GM23338 (cell line): ENCODE measurements around the gene VEGFC. TPM values are rescaled to one million over a fixed set of nuclear protein-coding genes. Genes with fewer than 3 reads are reported as not detected.

Source experiments
- ATAC-seq: fragments of 200-7000 bp; cut with Tn5 transposase; 3 replicates; pipeline ENCODE4 v1.9.1; 2020
- DNase-seq: peaks from one replicate; pipeline ENCODE4 v3.0.0-alpha.2; 2015; ENCODE audit warnings: low spot score
- H2AFZ ChIP-seq: fragments of 200-600 bp; sonication (generic); 2 replicates; pipeline ENCODE4 v1.8.0; 2016; ENCODE audit warnings: antibody characterized with exemption, mild to moderate bottlenecking, moderate library complexity
- H3F3A ChIP-seq: fragments of 200-600 bp; sonication (generic); replicated peaks from 2 replicates; pipeline ENCODE4 v1.8.0; 2017; ENCODE audit warnings: antibody characterized with exemption, mixed run types, low read depth
- H3K27ac ChIP-seq: fragments of 200-600 bp; sonication (generic); 2 replicates; pipeline ENCODE4 v1.6.1; 2016; ENCODE audit warnings: low read depth
- H3K27me3 ChIP-seq: fragments of 200-600 bp; sonication (generic); 2 replicates; pipeline ENCODE4 v1.8.0; 2016; ENCODE audit warnings: mild to moderate bottlenecking, mixed run types, moderate library complexity; ENCODE audit not compliant: insufficient read depth
- H3K36me3 ChIP-seq: fragments of 200-600 bp; sonication (generic); 2 replicates; pipeline ENCODE4 v1.8.0; 2016; ENCODE audit warnings: mild to moderate bottlenecking; ENCODE audit not compliant: insufficient read depth
- H3K4me1 ChIP-seq: fragments of 200-600 bp; sonication (generic); 2 replicates; pipeline ENCODE4 v1.8.0; 2016; ENCODE audit warnings: mild to moderate bottlenecking, moderate library complexity; ENCODE audit not compliant: insufficient read depth
- H3K4me2 ChIP-seq: fragments of 200-600 bp; sonication (generic); 2 replicates; pipeline ENCODE4 v1.7.1; 2017; ENCODE audit warnings: mixed run types
- H3K4me3 ChIP-seq: fragments of 200-600 bp; sonication (generic); 2 replicates; pipeline ENCODE4 v1.6.1; 2016; ENCODE audit warnings: mixed run types
- H3K79me2 ChIP-seq: fragments of 200-600 bp; sonication (generic); replicated peaks from 2 replicates; pipeline ENCODE4 v1.8.0; 2017; ENCODE audit warnings: mild to moderate bottlenecking; ENCODE audit not compliant: insufficient read depth
- H3K9me2 ChIP-seq: fragments of 200-600 bp; sonication (generic); 2 replicates; pipeline ENCODE4 v1.8.0; 2017; ENCODE audit not compliant: insufficient read depth
- H4K20me1 ChIP-seq: fragments of 200-600 bp; sonication (generic); replicated peaks from 2 replicates; pipeline ENCODE4 v1.8.0; 2017; ENCODE audit warnings: mild to moderate bottlenecking; ENCODE audit not compliant: insufficient read depth
- H3K27ac Mint-ChIP-seq: 2 replicates; pipeline ENCODE4 v1.8.0; 2020; ENCODE audit warnings: inconsistent platforms, mild to moderate bottlenecking, moderate library complexity, mixed read lengths
- H3K27me3 Mint-ChIP-seq: 3 replicates; pipeline ENCODE4 v1.8.0; 2022; ENCODE audit warnings: low read depth, mild to moderate bottlenecking, moderate library complexity, mixed read lengths, inconsistent platforms; ENCODE audit not compliant: insufficient read depth, poor library complexity
- H3K36me3 Mint-ChIP-seq: 3 replicates; pipeline ENCODE4 v1.8.0; 2021; ENCODE audit warnings: low read depth, mild to moderate bottlenecking, inconsistent platforms, moderate library complexity, mixed read lengths
- H3K4me1 Mint-ChIP-seq: 3 replicates; pipeline ENCODE4 v1.8.0; 2020; ENCODE audit warnings: mild to moderate bottlenecking, inconsistent platforms, mixed read lengths
- H3K4me3 Mint-ChIP-seq: 3 replicates; pipeline ENCODE4 v1.8.0; 2021; ENCODE audit warnings: moderate library complexity, mild to moderate bottlenecking, inconsistent platforms, mixed read lengths
- H3K9me3 Mint-ChIP-seq: 3 replicates; pipeline ENCODE4 v1.8.0; 2020; ENCODE audit warnings: moderate library complexity, mild to moderate bottlenecking, inconsistent platforms, mixed read lengths
- CTCF ChIP-seq, 2 experiments: fragments of 200-600 bp in 1 of 2; sonication (generic) in 1 of 2; conservative IDR thresholded peaks; 2 replicates each; pipeline versions ENCODE4 v1.5.1 to v1.6.1; 2016 to 2017; ENCODE audit warnings: antibody characterized with exemption in 2 of 2, low read depth in 2 of 2, mild to moderate bottlenecking in 2 of 2, moderate library complexity in 1 of 2
- ETS1 ChIP-seq: IDR thresholded peaks from 2 replicates; pipeline ENCODE4 v1.6.1; 2016; ENCODE audit warnings: antibody characterized with exemption
- JUNB ChIP-seq: IDR thresholded peaks from one replicate; pipeline ENCODE4 v1.6.1; 2016; ENCODE audit warnings: antibody characterized with exemption; ENCODE audit not compliant: unreplicated experiment
- NANOG ChIP-seq: IDR thresholded peaks from 2 replicates; pipeline ENCODE4 v1.6.1; 2016; ENCODE audit warnings: antibody characterized with exemption, borderline replicate concordance
- POLR2AphosphoS5 ChIP-seq: IDR thresholded peaks from 2 replicates; pipeline ENCODE4 v1.6.1; 2016; ENCODE audit warnings: antibody characterized with exemption, low read depth
- REST ChIP-seq: IDR thresholded peaks from one replicate; pipeline ENCODE4 v1.6.1; 2018; ENCODE audit warnings: antibody characterized with exemption; ENCODE audit not compliant: unreplicated experiment
- STAT1 ChIP-seq: IDR thresholded peaks from one replicate; pipeline ENCODE4 v1.6.1; 2016; ENCODE audit warnings: antibody characterized with exemption; ENCODE audit not compliant: unreplicated experiment
- ZNF114 ChIP-seq: fragments of 250-450 bp; sonication (Bioruptor Pico); IDR thresholded peaks from 2 replicates; pipeline ENCODE4 v1.5.0; 2020; ENCODE audit warnings: mild to moderate bottlenecking, moderate library complexity
- ZNF331 ChIP-seq: fragments of 250-450 bp; sonication (Bioruptor Pico); IDR thresholded peaks from 2 replicates; pipeline ENCODE4 v1.5.0; 2020; ENCODE audit warnings: low read depth, mild to moderate bottlenecking, moderate library complexity
- polyA plus RNA-seq: library from polyadenylated mRNA; unstranded; fragments of >200 nt; fragmentation: Nextera tagmentation; extraction: Ambion mirVana; gene quantifications from 2 replicates; pipeline ENCODE4 v1.2.1, GENCODE V29; 2016
- total RNA-seq: library from RNA; depleted of rRNA; stranded (reverse); fragments of >200 nt; shearing (Covaris generic); gene quantifications from 2 replicates; pipeline ENCODE4 v1.2.3, GENCODE V29; 2014

Gene VEGFC
- total and polyA plus RNA-seq, 2 experiments from 2014 or later: 0.87 to 1.1 TPM

- DNase-seq (no peak), ATAC-seq (no peak)
- no peaks in the 10 kb centered on the region for H3K36me3 ChIP-seq
- Mint-ChIP-seq H3K4me1 (peaks cover 8% of the 10 kb centered on the region; the same call in 2 of the 3 replicates), H3K27me3 (no peaks in the 10 kb centered on the region), H3K27ac (no peak overlapping the region; the same call in 1 of the 2 replicates), H3K36me3 (no peaks in the 10 kb centered on the region), H3K4me3 (no peak overlapping the region), H3K9me3 (no peaks in the 10 kb centered on the region)
- H3K4me3 ChIP-seq: no peak overlapping the region
- H3K27me3 ChIP-seq: no peaks in the 10 kb centered on the region
- no peaks in the 10 kb centered on the region; the same call in 1 of the 2 replicates for H3K79me2 ChIP-seq
- no peaks in the 10 kb centered on the region for H3K4me1 ChIP-seq
- H2AFZ ChIP-seq: no peak overlapping the region
- H3K9me2 ChIP-seq: no peaks in the 10 kb centered on the region
- H4K20me1 ChIP-seq: no peaks in the 10 kb centered on the region
- no peak overlapping the region for H3K27ac ChIP-seq
- H3K4me2 ChIP-seq: no peak overlapping the region
- TF ChIP-seq STAT1 (no peak), ZNF114 (CRISPR knock-in tag) (no peak), ETS1 (no peak)
- H3F3A ChIP-seq: no peaks in the 10 kb centered on the region
These were observed 37.1 kb downstream of the VEGFC start for GRCh38 chr4:176755613-176756012.

DNA sequence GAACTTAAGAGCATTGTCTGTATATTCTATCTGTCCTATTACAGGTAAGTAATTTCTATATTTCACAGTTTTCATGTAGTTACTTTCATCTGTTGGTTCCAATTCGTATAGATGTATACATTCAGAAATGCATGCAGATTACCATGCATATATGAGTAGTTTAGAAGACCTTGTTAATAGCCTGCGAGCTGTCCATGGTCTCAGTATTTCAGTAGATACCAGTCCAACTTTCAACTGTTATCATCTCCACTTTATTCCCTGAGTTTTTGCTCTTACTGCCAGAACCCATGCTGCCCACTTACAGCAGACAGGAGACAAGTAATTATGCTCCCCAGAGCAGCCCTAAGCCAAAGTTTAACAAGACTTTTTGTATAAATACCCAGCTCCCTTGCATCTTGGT lies 37.7 kb downstream of the VEGFC start:
- Mint-ChIP-seq H3K4me3 (no peak overlapping the region), H3K27me3 (no peaks in the 10 kb centered on the region), H3K36me3 (no peaks in the 10 kb centered on the region), H3K4me1 (peaks cover 8% of the 10 kb centered on the region; the same call in 2 of the 3 replicates), H3K27ac (no peak overlapping the region), H3K9me3 (no peaks in the 10 kb centered on the region)
- Histone ChIP-seq H3K27ac (no peak overlapping the region), H4K20me1 (no peaks in the 10 kb centered on the region), H3F3A (no peaks in the 10 kb centered on the region), H3K4me3 (no peak overlapping the region), H2AFZ (no peak overlapping the region), H3K9me2 (no peaks in the 10 kb centered on the region), H3K27me3 (no peaks in the 10 kb centered on the region), H3K36me3 (no peaks in the 10 kb centered on the region), H3K4me2 (no peak overlapping the region), H3K4me1 (no peaks in the 10 kb centered on the region), H3K79me2 (no peaks in the 10 kb centered on the region; the same call in 1 of the 2 replicates)
- ATAC-seq (no peak), DNase-seq (no peak)
- TF ChIP-seq JUNB: no peak
- TF ChIP-seq POLR2AphosphoS5: no peak
- TF ChIP-seq REST: no peak
- TF ChIP-seq ZNF331 (CRISPR knock-in tag): no peak
- no peak for TF ChIP-seq CTCF (conservative IDR thresholded peaks at IDR 0.05; ENCODE audit: low read depth in 2 of 2)
- TF ChIP-seq ETS1: no peak
- no peak for TF ChIP-seq ZNF114 (CRISPR knock-in tag)
- TF ChIP-seq NANOG: no peak
